Measurements from ENCODE around the gene DMD. TPM values are rescaled to one million over a fixed set of nuclear protein-coding genes. Genes with fewer than 3 reads are reported as not detected.

Gene DMD
- total RNA-seq, 1 donor from 2014 or later: 32.2 TPM

GRCh38 chrX:32116047-32116446 lies 1095.3 kb downstream of the DMD start:
- DNase-seq (ENCODE audit: low spot score) (no peak), ATAC-seq (no peak)

- ATAC-seq: no peak
These were observed 1123.7 kb downstream of the DMD start for GRCh38 chrX:32087663-32088062.

GRCh38 chrX:32084757-32085156 lies 1126.6 kb downstream of the DMD start:
- DNase-seq (ENCODE audit: low spot score): no peak
- no peak for ATAC-seq

More at GRCh38 chrX:32087663-32088062, 1123.7 kb downstream of the DMD start:
- DNase-seq (ENCODE audit: low spot score): no peak

- no peak for DNase-seq (ENCODE audit: low spot score)
- ATAC-seq: no peak
These were observed 1163.1 kb downstream of the DMD start for GRCh38 chrX:32048285-32048684.

GRCh38 chrX:32045149-32045548 lies 1166.2 kb downstream of the DMD start:
- no peak for ATAC-seq
- no peak for DNase-seq (ENCODE audit: low spot score)

- DNase-seq (ENCODE audit: low spot score): no peak
- no peak for ATAC-seq
These were observed 1170.2 kb downstream of the DMD start for GRCh38 chrX:32041181-32041580.

- ATAC-seq (no peak), DNase-seq (ENCODE audit: low spot score) (no peak)
These were observed 1184.6 kb downstream of the DMD start for GRCh38 chrX:32026772-32027171.

GRCh38 chrX:32024072-32024471 lies 1187.3 kb downstream of the DMD start:
- DNase-seq (ENCODE audit: low spot score): no peak
- ATAC-seq: no peak

GRCh38 chrX:32016195-32016594 lies 1195.2 kb downstream of the DMD start:
- ATAC-seq (no peak), DNase-seq (ENCODE audit: low spot score) (no peak)

- DNase-seq (ENCODE audit: low spot score) (no peak), ATAC-seq (no peak)
These were observed 1200.4 kb downstream of the DMD start for GRCh38 chrX:32010948-32011347.

- peak; percentile 49 for DNase-seq (ENCODE audit: low spot score)
- peak; percentile 94 for ATAC-seq
These were observed 1201.1 kb downstream of the DMD start for GRCh38 chrX:32010212-32010611.

GRCh38 chrX:31993637-31994036 lies 1217.7 kb downstream of the DMD start:
- DNase-seq (ENCODE audit: low spot score) (no peak), ATAC-seq (peak; percentile 80)

GRCh38 chrX:31988975-31989374 lies 1222.4 kb downstream of the DMD start:
- ATAC-seq: peak; percentile 80

GRCh38 chrX:31981546-31982062 lies 1229.7 kb downstream of the DMD start:
- DNase-seq (ENCODE audit: low spot score): no peak
- no peak for ATAC-seq

More at GRCh38 chrX:31988975-31989374, 1222.4 kb downstream of the DMD start:
- DNase-seq (ENCODE audit: low spot score): no peak

- DNase-seq (ENCODE audit: low spot score) (no peak), ATAC-seq (no peak)
These were observed 1241.6 kb downstream of the DMD start for GRCh38 chrX:31969714-31970113.

GRCh38 chrX:31962256-31962655 lies 1249.1 kb downstream of the DMD start:
- no peak for ATAC-seq
- DNase-seq (ENCODE audit: low spot score): no peak

- ATAC-seq: peak; percentile 59
These were observed 1276.4 kb downstream of the DMD start for GRCh38 chrX:31934842-31935370.

GRCh38 chrX:31934015-31934414 lies 1277.3 kb downstream of the DMD start:
- no peak for ATAC-seq
- DNase-seq (ENCODE audit: low spot score): no peak

More at GRCh38 chrX:31934842-31935370, 1276.4 kb downstream of the DMD start:
- no peak for DNase-seq (ENCODE audit: low spot score)

- DNase-seq (ENCODE audit: low spot score) (no peak), ATAC-seq (peak; percentile 65)
These were observed 1278.6 kb downstream of the DMD start for GRCh38 chrX:31932769-31933168.

GRCh38 chrX:31932320-31932719 lies 1279.0 kb downstream of the DMD start:
- DNase-seq (ENCODE audit: low spot score): peak; percentile 66
- peak; percentile 55 for ATAC-seq

GRCh38 chrX:31931225-31931624 lies 1280.1 kb downstream of the DMD start:
- DNase-seq (ENCODE audit: low spot score) (no peak), ATAC-seq (peak; percentile 63)

GRCh38 chrX:31929366-31929765 lies 1282.0 kb downstream of the DMD start:
- ATAC-seq (peak; percentile 50), DNase-seq (ENCODE audit: low spot score) (no peak)

- ATAC-seq: peak; percentile 70
- no peak for DNase-seq (ENCODE audit: low spot score)
These were observed 1290.1 kb downstream of the DMD start for GRCh38 chrX:31921236-31921635.

Data from left lobe of liver (tissue), 2 donors.